Cardiac muscle cell (in vitro differentiated cells and primary cell): Measurements from ENCODE around the gene PBX4. TPM values are rescaled to one million over a fixed set of nuclear protein-coding genes. Genes with fewer than 3 reads are reported as not detected.

Experiments used
- DNase-seq, 2 donors: peaks; one replicate each; pipeline versions ENCODE4 v3.0.0 to v3.0.0-alpha.2; 2010 to 2017; ENCODE audit warnings: low read depth in 1 of 2, low spot score in 1 of 2
- H3K27ac ChIP-seq: fragments of 200-600 bp; sonication (generic); 2 replicates; pipeline ENCODE4 v1.5.1; 2016
- H3K27me3 ChIP-seq: fragments of 200-600 bp; sonication (generic); 2 replicates; pipeline ENCODE4 v1.6.0; 2016; ENCODE audit warnings: control low read depth
- H3K36me3 ChIP-seq: fragments of 200-600 bp; sonication (generic); 2 replicates; pipeline ENCODE4 v1.5.1; 2016; ENCODE audit warnings: control low read depth
- H3K4me1 ChIP-seq: fragments of 200-600 bp; sonication (generic); 2 replicates; pipeline ENCODE4 v1.8.1; 2017; ENCODE audit warnings: low read depth, mild to moderate bottlenecking, mixed run types
- H3K4me3 ChIP-seq: fragments of 200-600 bp; sonication (generic); 2 replicates; pipeline ENCODE4 v1.5.1; 2016; ENCODE audit warnings: mild to moderate bottlenecking
- H3K9me3 ChIP-seq: fragments of 200-600 bp; sonication (generic); 2 replicates; pipeline ENCODE4 v1.5.1; 2017; ENCODE audit warnings: low read depth, mild to moderate bottlenecking, control low read depth
- polyA plus RNA-seq: library from polyadenylated mRNA; unstranded; fragments of >200 nt; fragmentation: Nextera tagmentation; extraction: Ambion mirVana; gene quantifications from 2 replicates; pipeline ENCODE4 v1.2.1, GENCODE V29; 2016
- total RNA-seq: library from RNA; depleted of rRNA; stranded (reverse); fragments of >200 nt; gene quantifications from 2 replicates; pipeline ENCODE4 v1.2.3, GENCODE V29; 2016
- TF ChIP-seq, protein P1 (sequence below): IDR thresholded peaks from 2 replicates; pipeline ENCODE4 v1.5.1; 2012; ENCODE audit warnings: low read depth, mild to moderate bottlenecking, low read length

The PBX4 gene
- total and polyA plus RNA-seq, 2 experiments from 2014 or later: 10.9 to 11.8 TPM

GRCh38 chr19:19540715-19541515, 77.6 kb downstream of the PBX4 start:
- Histone ChIP-seq H3K27ac (no peak overlapping the region), H3K4me1 (no peaks in the 10 kb centered on the region), H3K27me3 (peaks cover 8% of the 10 kb centered on the region), H3K9me3 (no peaks in the 10 kb centered on the region), H3K36me3 (no peaks in the 10 kb centered on the region), H3K4me3 (no peak overlapping the region)
- peak; percentile 35 to 52 for DNase-seq
- TF ChIP-seq, protein P1, sequence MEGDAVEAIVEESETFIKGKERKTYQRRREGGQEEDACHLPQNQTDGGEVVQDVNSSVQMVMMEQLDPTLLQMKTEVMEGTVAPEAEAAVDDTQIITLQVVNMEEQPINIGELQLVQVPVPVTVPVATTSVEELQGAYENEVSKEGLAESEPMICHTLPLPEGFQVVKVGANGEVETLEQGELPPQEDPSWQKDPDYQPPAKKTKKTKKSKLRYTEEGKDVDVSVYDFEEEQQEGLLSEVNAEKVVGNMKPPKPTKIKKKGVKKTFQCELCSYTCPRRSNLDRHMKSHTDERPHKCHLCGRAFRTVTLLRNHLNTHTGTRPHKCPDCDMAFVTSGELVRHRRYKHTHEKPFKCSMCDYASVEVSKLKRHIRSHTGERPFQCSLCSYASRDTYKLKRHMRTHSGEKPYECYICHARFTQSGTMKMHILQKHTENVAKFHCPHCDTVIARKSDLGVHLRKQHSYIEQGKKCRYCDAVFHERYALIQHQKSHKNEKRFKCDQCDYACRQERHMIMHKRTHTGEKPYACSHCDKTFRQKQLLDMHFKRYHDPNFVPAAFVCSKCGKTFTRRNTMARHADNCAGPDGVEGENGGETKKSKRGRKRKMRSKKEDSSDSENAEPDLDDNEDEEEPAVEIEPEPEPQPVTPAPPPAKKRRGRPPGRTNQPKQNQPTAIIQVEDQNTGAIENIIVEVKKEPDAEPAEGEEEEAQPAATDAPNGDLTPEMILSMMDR: no peak

DNA sequence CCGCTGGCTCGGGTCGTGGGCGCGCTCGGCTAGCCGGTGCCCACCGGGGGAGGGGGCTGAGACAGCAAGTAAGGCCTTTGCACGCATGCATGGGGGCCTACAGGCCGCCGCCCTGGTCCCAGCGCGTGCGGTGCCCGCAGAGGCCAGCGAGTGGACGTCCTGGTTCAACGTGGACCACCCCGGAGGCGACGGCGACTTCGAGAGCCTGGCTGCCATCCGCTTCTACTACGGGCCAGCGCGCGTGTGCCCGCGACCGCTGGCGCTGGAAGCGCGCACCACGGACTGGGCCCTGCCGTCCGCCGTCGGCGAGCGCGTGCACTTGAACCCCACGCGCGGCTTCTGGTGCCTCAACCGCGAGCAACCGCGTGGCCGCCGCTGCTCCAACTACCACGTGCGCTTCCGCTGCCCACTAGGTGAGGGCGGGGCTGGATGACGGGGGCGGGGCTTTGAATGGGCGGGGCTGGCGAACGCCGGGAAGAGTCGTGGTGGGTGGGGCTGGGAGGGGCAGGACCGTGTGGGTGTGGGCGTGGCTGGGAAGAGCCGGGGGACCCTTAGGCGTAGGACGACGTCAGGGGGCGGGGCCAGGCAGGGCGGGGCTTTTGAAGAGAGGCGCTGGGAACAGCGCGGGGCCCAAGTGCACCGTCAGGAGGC, 78.3 kb downstream of the PBX4 start:
- DNase-seq: peak in 1 of 2 donors; percentile 79
- peaks cover 8% of the 10 kb centered on the region for H3K27me3 ChIP-seq
- no peaks in the 10 kb centered on the region for H3K36me3 ChIP-seq
- H3K27ac ChIP-seq: no peak overlapping the region
- H3K4me3 ChIP-seq: no peak overlapping the region
- TF ChIP-seq, protein P1: no peak
- no peaks in the 10 kb centered on the region for H3K4me1 ChIP-seq
- H3K9me3 ChIP-seq: no peaks in the 10 kb centered on the region

GRCh38 chr19:19539698-19540063, 78.8 kb downstream of the PBX4 start:
- no peaks in the 10 kb centered on the region for H3K4me1 ChIP-seq
- TF ChIP-seq, protein P1: no peak
- DNase-seq: no peak
- no peak overlapping the region for H3K27ac ChIP-seq
- H3K27me3 ChIP-seq: peaks cover 8% of the 10 kb centered on the region
- H3K9me3 ChIP-seq: no peaks in the 10 kb centered on the region
- no peak overlapping the region for H3K4me3 ChIP-seq
- H3K36me3 ChIP-seq: no peaks in the 10 kb centered on the region

GRCh38 chr19:19538785-19539166, 79.7 kb downstream of the PBX4 start:
- H3K9me3 ChIP-seq: no peaks in the 10 kb centered on the region
- no peak overlapping the region for H3K27ac ChIP-seq
- H3K4me3 ChIP-seq: peak overlapping the region; percentile 39
- TF ChIP-seq, protein P1: no peak
- H3K4me1 ChIP-seq: no peaks in the 10 kb centered on the region
- DNase-seq: peak in 1 of 2 donors; percentile 33
- H3K27me3 ChIP-seq: peaks cover 8% of the 10 kb centered on the region
- H3K36me3 ChIP-seq: no peaks in the 10 kb centered on the region

DNA sequence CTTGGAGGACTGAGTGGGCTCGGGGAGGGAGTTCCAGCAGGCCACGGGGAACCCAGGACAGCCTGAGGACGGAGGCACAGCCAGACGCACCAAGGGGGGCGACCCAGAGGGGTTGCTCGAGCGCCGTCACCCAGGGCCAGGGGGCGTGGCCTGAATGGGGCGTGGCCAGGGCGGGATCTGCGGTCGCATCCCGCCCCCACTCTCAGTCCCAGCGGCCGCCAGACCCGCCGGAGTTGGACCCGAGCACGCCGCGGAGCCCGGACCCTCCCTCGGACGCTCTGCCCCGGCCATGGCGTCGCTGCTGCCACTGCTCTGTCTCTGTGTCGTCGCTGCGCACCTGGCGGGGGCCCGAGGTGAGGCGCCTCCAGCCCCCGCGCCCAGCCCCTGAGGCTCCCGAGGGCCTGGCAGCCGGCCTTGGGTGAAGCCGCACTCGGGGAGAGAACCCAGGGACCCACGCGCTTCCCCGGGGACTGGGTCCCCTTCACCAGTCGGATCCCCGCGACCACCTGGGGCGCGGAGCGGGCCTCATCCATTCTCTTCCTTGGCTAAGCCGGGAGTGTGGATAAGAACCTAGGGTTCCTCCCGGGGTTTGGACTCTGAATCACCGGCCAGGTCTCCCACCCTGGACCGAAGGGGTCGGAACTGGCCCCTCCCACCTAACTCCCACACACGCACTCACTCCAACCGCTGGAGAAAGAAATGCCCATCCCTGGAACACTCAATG, 80.3 kb downstream of the PBX4 start, which contains the start of gene CILP2:
Gene CILP2 (plus strand): TSS at position 205 of the 724 bp plus-strand sequence. CDS start 85 bp downstream, at position 290.
- peak within 1 kb of the TSS; percentile 39 for H3K4me3 ChIP-seq
- peak; percentile 32 to 78 for DNase-seq
- H3K9me3 ChIP-seq: no peaks in the 10 kb centered on the region
- H3K27me3 ChIP-seq: peaks cover 8% of the 10 kb centered on the region
- TF ChIP-seq, protein P1: no peak
- H3K4me1 ChIP-seq: no peaks in the 10 kb centered on the region
- no peaks in the 10 kb centered on the region for H3K36me3 ChIP-seq
- no peak within 1 kb of the TSS for H3K27ac ChIP-seq
